GM12874 (cell line): ENCODE results near the gene UBE2D2.

ENCODE experiments used
- CTCF ChIP-seq: IDR thresholded peaks from 2 replicates; pipeline ENCODE4 v1.5.1; 2011; ENCODE audit warnings: low read depth, mild to moderate bottlenecking, control low read depth, low read length, moderate library complexity; ENCODE audit not compliant: insufficient read depth

The UBE2D2 gene

GRCh38 chr5:139575751-139576150 lies 14.6 kb downstream of the UBE2D2 start:
- no peak for TF ChIP-seq CTCF

GRCh38 chr5:139577689-139578290 lies 16.7 kb downstream of the UBE2D2 start:
- no peak for TF ChIP-seq CTCF

GRCh38 chr5:139578325-139578724 lies 17.2 kb downstream of the UBE2D2 start:
- TF ChIP-seq CTCF = no peak

- TF ChIP-seq CTCF = no peak
Measured at GRCh38 chr5:139584137-139584536, 23.0 kb downstream of the UBE2D2 start.

- no peak for TF ChIP-seq CTCF
Measured at GRCh38 chr5:139588962-139589361, 27.8 kb downstream of the UBE2D2 start.

GRCh38 chr5:139592289-139592688 lies 31.1 kb downstream of the UBE2D2 start:
- no peak for TF ChIP-seq CTCF

- TF ChIP-seq CTCF = no peak
Measured at GRCh38 chr5:139593716-139594319, 32.7 kb downstream of the UBE2D2 start.
